ENCODE results near the gene EPB41. TPM values are rescaled to one million over a fixed set of nuclear protein-coding genes. Genes with fewer than 3 reads are reported as not detected.

The EPB41 gene
- polyA plus RNA-seq, 1 of the 3 experiments (the other 2 are of a cell fraction), result 7.4 TPM

GRCh38 chr1:28965271-28965870 lies 51.0 kb downstream of the EPB41 start:
- 100% methylated on average over 1 of the region's 1 CpG for WGBS (ENCODE audit: low lambda C conversion rate)
- ChIA-PET CTCF (interaction anchor here (1.1 kb wide), 1 partner anchor 39 kb away, joined by 3 read pairs; no protein-coding TSS in a partner anchor), POLR2A (no interaction called here)
- Histone ChIP-seq H3K4me2 (no peak overlapping the region), H3F3A (replicated peaks; ENCODE audit: insufficient read depth) (no peaks in the 10 kb centered on the region), H3K9me2 (no peaks in the 10 kb centered on the region), H3K9me3 (no peaks in the 10 kb centered on the region), H3K27ac (ENCODE audit: low read depth in 2 of 2, low read length in 1 of 2) (no peak overlapping the region), H3K36me3 (replicated peaks in 1 of 2; ENCODE audit: control insufficient read depth in 1 of 2, insufficient read depth in 2 of 2, low read length in 1 of 2) (no peaks in the 10 kb centered on the region), H4K20me1 (ENCODE audit: insufficient read depth) (no peaks in the 10 kb centered on the region), H3K4me1 (ENCODE audit: control insufficient read depth in 1 of 2, insufficient read depth in 2 of 2, low read depth in 1 of 2, low read length in 1 of 2) (no peaks in the 10 kb centered on the region; a peak in 1 of 4 replicates), H3K27me3 (ENCODE audit: insufficient read depth) (no peaks in the 10 kb centered on the region), H2AFZ (ENCODE audit: low read depth) (no peak overlapping the region), H3K9ac (no peak overlapping the region), H3K4me3 (ENCODE audit: low read depth in 2 of 2, low read length in 1 of 2) (no peak overlapping the region), H3K79me2 (ENCODE audit: insufficient read depth) (no peaks in the 10 kb centered on the region)
- TF ChIP-seq ELF1 (IDR thresholded peaks at IDR 0.05) (no peak), EZH2phosphoT487 (IDR thresholded peaks at IDR 0.05; ENCODE audit: borderline replicate concordance, low read depth) (no peak), IRF3 (IDR thresholded peaks at IDR 0.05; ENCODE audit: low read depth, low read length) (no peak), CTCF (IDR thresholded peaks at IDR 0.05) (no peak), ZBTB33 (IDR thresholded peaks at IDR 0.05; ENCODE audit: borderline replicate concordance, low read depth) (no peak), TEAD4 (IDR thresholded peaks at IDR 0.05; ENCODE audit: borderline replicate concordance, insufficient read depth) (no peak), JUND (IDR thresholded peaks at IDR 0.05) (no peak), FOXJ3 (CRISPR knock-in tag; IDR thresholded peaks at IDR 0.05) (no peak), RXRA (IDR thresholded peaks at IDR 0.05; ENCODE audit: borderline replicate concordance, low read depth) (no peak), RCOR1 (IDR thresholded peaks at IDR 0.05; ENCODE audit: low read length) (no peak), USF2 (IDR thresholded peaks at IDR 0.05; ENCODE audit: borderline replicate concordance, low read depth, low read length) (no peak), SIN3A (IDR thresholded peaks at IDR 0.05; ENCODE audit: borderline replicate concordance, low read depth, low read length) (no peak), USF1 (IDR thresholded peaks at IDR 0.05; ENCODE audit: borderline replicate concordance, low read depth) (no peak), FOXM1 (IDR thresholded peaks at IDR 0.05; ENCODE audit: low read depth) (no peak), FOSL2 (IDR thresholded peaks at IDR 0.05; ENCODE audit: borderline replicate concordance, low read depth) (no peak), MAX (IDR thresholded peaks at IDR 0.05; ENCODE audit: low read depth) (no peak), PBX3 (IDR thresholded peaks at IDR 0.05) (no peak), YY1 (IDR thresholded peaks at IDR 0.05; ENCODE audit: low read depth) (no peak), MXI1 (IDR thresholded peaks at IDR 0.05; ENCODE audit: low read depth, low read length) (no peak), EP300 (IDR thresholded peaks at IDR 0.05; ENCODE audit: borderline replicate concordance in 1 of 2, low read depth in 1 of 2, low read length in 1 of 2) (no peak)
- DNase-seq, result no peak

All from SK-N-SH (cell line).